Ishikawa (cell line): ENCODE measurements around the gene RFC4.
A peak's percentile ranks its signal among the peaks of the same experiment; 100 is the strongest.

Experiments
- CEBPB ChIP-seq: IDR thresholded peaks from 2 replicates; pipeline ENCODE4 v1.6.1; 2012
- CREB1 ChIP-seq: IDR thresholded peaks from 2 replicates; pipeline ENCODE4 v1.6.1; 2012; ENCODE audit warnings: low read depth
- EGR1 ChIP-seq: IDR thresholded peaks from 2 replicates; pipeline ENCODE4 v1.6.1; 2012
- EP300 ChIP-seq: IDR thresholded peaks from 2 replicates; pipeline ENCODE4 v1.6.1; 2012; ENCODE audit warnings: borderline replicate concordance
- FOXM1 ChIP-seq: IDR thresholded peaks from 2 replicates; pipeline ENCODE4 v1.6.1; 2012; ENCODE audit warnings: low read depth, borderline replicate concordance
- MAX ChIP-seq: IDR thresholded peaks from 2 replicates; pipeline ENCODE4 v1.6.1; 2012
- NFIC ChIP-seq: IDR thresholded peaks from 2 replicates; pipeline ENCODE4 v1.6.1; 2012
- RAD21 ChIP-seq: IDR thresholded peaks from 2 replicates; pipeline ENCODE4 v1.6.1; 2012; ENCODE audit warnings: low read depth
- TAF1 ChIP-seq: IDR thresholded peaks from 2 replicates; pipeline ENCODE4 v1.6.1; 2012; ENCODE audit warnings: low read depth, mild to moderate bottlenecking
- TCF12 ChIP-seq: IDR thresholded peaks from 2 replicates; pipeline ENCODE4 v1.6.1; 2012; ENCODE audit warnings: low read depth
- TEAD4 ChIP-seq: IDR thresholded peaks from 2 replicates; pipeline ENCODE4 v1.6.1; 2012
- YY1 ChIP-seq: IDR thresholded peaks from 2 replicates; pipeline ENCODE4 v1.6.1; 2012; ENCODE audit warnings: low read depth
- ZBTB7A ChIP-seq: IDR thresholded peaks from 2 replicates; pipeline ENCODE4 v1.6.1; 2012; ENCODE audit warnings: low read depth
- TF ChIP-seq, protein P1 (sequence below): IDR thresholded peaks from 2 replicates; pipeline ENCODE4 v1.6.1; 2012; ENCODE audit warnings: low read depth, mild to moderate bottlenecking
- TF ChIP-seq, protein P2 (sequence below): IDR thresholded peaks from 2 replicates; pipeline ENCODE4 v1.6.1; 2012

The RFC4 gene

GRCh38 chr3:186849374-186849975 lies 43.2 kb upstream of the RFC4 start:
- TF ChIP-seq RAD21 (peak; percentile 77), TAF1 (no peak), NFIC (no peak), EP300 (no peak), MAX (no peak), TCF12 (no peak)
- TF ChIP-seq, protein P1, sequence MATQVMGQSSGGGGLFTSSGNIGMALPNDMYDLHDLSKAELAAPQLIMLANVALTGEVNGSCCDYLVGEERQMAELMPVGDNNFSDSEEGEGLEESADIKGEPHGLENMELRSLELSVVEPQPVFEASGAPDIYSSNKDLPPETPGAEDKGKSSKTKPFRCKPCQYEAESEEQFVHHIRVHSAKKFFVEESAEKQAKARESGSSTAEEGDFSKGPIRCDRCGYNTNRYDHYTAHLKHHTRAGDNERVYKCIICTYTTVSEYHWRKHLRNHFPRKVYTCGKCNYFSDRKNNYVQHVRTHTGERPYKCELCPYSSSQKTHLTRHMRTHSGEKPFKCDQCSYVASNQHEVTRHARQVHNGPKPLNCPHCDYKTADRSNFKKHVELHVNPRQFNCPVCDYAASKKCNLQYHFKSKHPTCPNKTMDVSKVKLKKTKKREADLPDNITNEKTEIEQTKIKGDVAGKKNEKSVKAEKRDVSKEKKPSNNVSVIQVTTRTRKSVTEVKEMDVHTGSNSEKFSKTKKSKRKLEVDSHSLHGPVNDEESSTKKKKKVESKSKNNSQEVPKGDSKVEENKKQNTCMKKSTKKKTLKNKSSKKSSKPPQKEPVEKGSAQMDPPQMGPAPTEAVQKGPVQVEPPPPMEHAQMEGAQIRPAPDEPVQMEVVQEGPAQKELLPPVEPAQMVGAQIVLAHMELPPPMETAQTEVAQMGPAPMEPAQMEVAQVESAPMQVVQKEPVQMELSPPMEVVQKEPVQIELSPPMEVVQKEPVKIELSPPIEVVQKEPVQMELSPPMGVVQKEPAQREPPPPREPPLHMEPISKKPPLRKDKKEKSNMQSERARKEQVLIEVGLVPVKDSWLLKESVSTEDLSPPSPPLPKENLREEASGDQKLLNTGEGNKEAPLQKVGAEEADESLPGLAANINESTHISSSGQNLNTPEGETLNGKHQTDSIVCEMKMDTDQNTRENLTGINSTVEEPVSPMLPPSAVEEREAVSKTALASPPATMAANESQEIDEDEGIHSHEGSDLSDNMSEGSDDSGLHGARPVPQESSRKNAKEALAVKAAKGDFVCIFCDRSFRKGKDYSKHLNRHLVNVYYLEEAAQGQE = no peak

GRCh38 chr3:186847437-186847836 lies 41.2 kb upstream of the RFC4 start:
- TF ChIP-seq YY1 (no peak), TAF1 (no peak), FOXM1 (no peak), EP300 (no peak), MAX (no peak)
- TF ChIP-seq, protein P1 = no peak

DNA sequence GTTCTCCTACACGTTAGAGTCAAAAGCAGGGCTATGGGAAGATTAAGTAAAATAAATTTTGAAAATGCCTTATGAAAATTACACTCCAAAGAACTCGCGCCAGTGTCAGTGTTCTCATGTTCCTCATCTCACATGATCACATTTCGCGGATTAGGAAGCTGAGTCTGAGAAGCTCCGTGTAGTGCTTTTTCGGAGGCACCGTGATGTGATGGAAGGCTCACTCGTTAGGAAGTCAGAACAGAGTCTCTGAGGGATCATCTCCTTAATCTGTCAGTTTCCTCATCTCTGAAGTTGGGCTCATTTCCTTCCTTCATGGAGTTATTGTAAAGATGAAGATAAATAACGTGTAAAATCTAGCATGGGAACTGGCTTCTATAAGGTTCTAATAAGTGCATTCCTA lies 39.5 kb upstream of the RFC4 start:
- TF ChIP-seq RAD21 (no peak), TEAD4 (no peak), NFIC (no peak), CEBPB (no peak), FOXM1 (no peak), ZBTB7A (no peak), MAX (no peak)
- TF ChIP-seq, protein P2, sequence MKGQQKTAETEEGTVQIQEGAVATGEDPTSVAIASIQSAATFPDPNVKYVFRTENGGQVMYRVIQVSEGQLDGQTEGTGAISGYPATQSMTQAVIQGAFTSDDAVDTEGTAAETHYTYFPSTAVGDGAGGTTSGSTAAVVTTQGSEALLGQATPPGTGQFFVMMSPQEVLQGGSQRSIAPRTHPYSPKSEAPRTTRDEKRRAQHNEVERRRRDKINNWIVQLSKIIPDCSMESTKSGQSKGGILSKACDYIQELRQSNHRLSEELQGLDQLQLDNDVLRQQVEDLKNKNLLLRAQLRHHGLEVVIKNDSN = no peak

GRCh38 chr3:186844908-186845307 lies 38.6 kb upstream of the RFC4 start:
- no peak for TF ChIP-seq CREB1
- TF ChIP-seq TEAD4 = no peak
- TF ChIP-seq RAD21 = no peak
- no peak for TF ChIP-seq MAX
- no peak for TF ChIP-seq FOXM1
- TF ChIP-seq EGR1 = no peak
- TF ChIP-seq YY1 = no peak
- TF ChIP-seq TAF1 = no peak
- no peak for TF ChIP-seq CEBPB
- no peak for TF ChIP-seq NFIC
- no peak for TF ChIP-seq TCF12
- TF ChIP-seq EP300 = no peak
- no peak for TF ChIP-seq ZBTB7A

GRCh38 chr3:186843039-186843432 lies 36.8 kb upstream of the RFC4 start:
- no peak for TF ChIP-seq MAX
- no peak for TF ChIP-seq TAF1
- no peak for TF ChIP-seq TEAD4
- no peak for TF ChIP-seq NFIC
- TF ChIP-seq, protein P2 = no peak
- no peak for TF ChIP-seq CEBPB
